Caki2 (cell line): ENCODE measurements around the gene DLX4. TPM values are rescaled to one million over a fixed set of nuclear protein-coding genes. Genes with fewer than 3 reads are reported as not detected.

Source experiments
- DNase-seq: peaks from one replicate; pipeline ENCODE4 v3.0.0-alpha.2; 2015; ENCODE audit warnings: low read depth
- in situ Hi-C: cut with HindIII; loops from 2 replicates; pipeline ENCODE4 v1.10.0; 2016; ENCODE audit warnings: low sequenced_read_pairs, low pct_unique_long_range_greater_than_20kb, mixed read lengths
- total RNA-seq: library from RNA; depleted of rRNA; stranded (reverse); fragments of >200 nt; shearing (Covaris generic); gene quantifications from 2 replicates; pipeline ENCODE4 v1.2.3, GENCODE V29; 2014; ENCODE audit warnings: low replicate concordance; rRNA removed

Gene DLX4
- total RNA-seq, 1 experiment from 2014 or later: not detected

- in situ Hi-C loops: no loop called here
- no peak for DNase-seq
These were observed 53.6 kb downstream of the DLX4 start for GRCh38 chr17:50022463-50023130.

DNA sequence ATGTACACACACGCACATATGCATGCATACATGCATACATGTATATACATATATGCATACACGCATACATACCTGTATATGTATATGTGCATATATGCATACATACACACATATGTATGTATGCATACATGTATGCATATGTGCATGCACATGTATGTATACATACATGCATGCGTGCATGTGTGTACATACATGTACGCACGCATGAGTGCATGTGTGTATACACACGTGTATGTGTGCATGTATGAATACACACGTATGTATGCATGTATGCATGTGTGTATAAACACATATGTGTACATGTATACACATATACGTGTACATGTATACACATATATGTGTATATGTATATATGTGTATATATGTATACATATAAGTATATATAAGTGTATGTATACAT, 54.5 kb downstream of the DLX4 start:
- in situ Hi-C loops: no loop called here
- no peak for DNase-seq

Other genes starting within 250 kb of the DLX4 start
- 0.06 and 0.44 TPM in 2 replicates for gene FAM117A, start 205.1 kb upstream of the DLX4 start, total RNA-seq
- gene KAT7, start 180.5 kb upstream of the DLX4 start, total RNA-seq: 26.7 and 37.4 TPM in 2 replicates
- gene TAC4, start 121.1 kb upstream of the DLX4 start, total RNA-seq: not detected in 2 replicates
- not detected in 2 replicates for gene DLX3, start 26.0 kb downstream of the DLX4 start, total RNA-seq
- 419 and 501 TPM in 2 replicates for gene ITGA3, start 86.9 kb downstream of the DLX4 start, total RNA-seq
- 17.8 and 58.4 TPM in 2 replicates for gene PDK2, start 126.2 kb downstream of the DLX4 start, total RNA-seq
- 0.07 and 0.26 TPM in 2 replicates for gene SAMD14, start 161.0 kb downstream of the DLX4 start, total RNA-seq
- gene PPP1R9B, start 181.5 kb downstream of the DLX4 start, total RNA-seq: 31.5 and 34.7 TPM in 2 replicates
- gene SGCA, start 196.8 kb downstream of the DLX4 start, total RNA-seq: not detected in 2 replicates
- gene COL1A1, start 232.4 kb downstream of the DLX4 start, total RNA-seq: 4.6 and 25.0 TPM in 2 replicates